HepG2 (cell line): ENCODE results near the gene ALB. TPM values are rescaled to one million over a fixed set of nuclear protein-coding genes. Genes with fewer than 3 reads are reported as not detected.

Source experiments
- ARID3A ChIP-seq: IDR thresholded peaks from 2 replicates; pipeline ENCODE4 v1.6.1; 2012; ENCODE audit warnings: low read depth, low read length, improper control_type of control experiment
- ARID5B ChIP-seq: IDR thresholded peaks from 2 replicates; pipeline ENCODE4 v1.4.0; 2020; ENCODE audit warnings: mild to moderate bottlenecking, missing genetic modification reagents
- ATF3 ChIP-seq: sonication (generic); formaldehyde crosslinking; IDR thresholded peaks from 2 replicates; pipeline ENCODE4 v1.4.0; 2020; ENCODE audit warnings: missing genetic modification reagents
- FOSL2 ChIP-seq: sonication (generic); formaldehyde crosslinking; IDR thresholded peaks from 2 replicates; pipeline ENCODE4 v1.4.0; 2020; ENCODE audit warnings: missing genetic modification reagents
- HDAC1 ChIP-seq: sonication (generic); formaldehyde crosslinking; IDR thresholded peaks from 2 replicates; pipeline ENCODE4 v1.5.1; 2020; ENCODE audit warnings: mild to moderate bottlenecking, missing genetic modification reagents
- HDAC6 ChIP-seq: fragments of 200-600 bp; sonication (generic); IDR thresholded peaks from 2 replicates; pipeline ENCODE4 v1.7.0; 2017; ENCODE audit warnings: mild to moderate bottlenecking, antibody characterized with exemption, low read length, low read depth
- HOXA7 ChIP-seq: sonication (generic); formaldehyde crosslinking; IDR thresholded peaks from 2 replicates; pipeline ENCODE4 v1.8.1; 2022; ENCODE audit warnings: mild to moderate bottlenecking, missing genetic modification reagents, moderate library complexity
- ISL2 ChIP-seq: sonication (generic); formaldehyde crosslinking; IDR thresholded peaks from 2 replicates; pipeline ENCODE4 v1.5.0; 2020; ENCODE audit warnings: missing genetic modification reagents
- KDM1A ChIP-seq: IDR thresholded peaks from 2 replicates; pipeline ENCODE4 v1.6.1; 2016; ENCODE audit warnings: missing compliant biosample characterization
- KLF9 ChIP-seq: IDR thresholded peaks from 2 replicates; pipeline ENCODE4 v1.6.1; 2016; ENCODE audit warnings: low read depth
- POLR2A ChIP-seq, 2 experiments: IDR thresholded peaks; 2 replicates each; pipeline ENCODE4 v1.6.1; 2011; ENCODE audit warnings: low read depth in 2 of 2, low read length in 2 of 2, mild to moderate bottlenecking in 1 of 2, moderate library complexity in 1 of 2; ENCODE audit not compliant: insufficient read depth in 1 of 2
- SRSF1 ChIP-seq: fragments of 200-400 bp; formaldehyde crosslinking; optimal IDR thresholded peaks from 2 replicates; pipeline ENCODE3; 2017; ENCODE audit warnings: mild to moderate bottlenecking, low read depth, low read length, moderate library complexity
- TGIF2 ChIP-seq: IDR thresholded peaks from 2 replicates; pipeline ENCODE4 v1.6.1; 2016; ENCODE audit warnings: control low read depth, missing compliant biosample characterization
- ZC3H4 ChIP-seq: sonication (generic); formaldehyde crosslinking; IDR thresholded peaks from 2 replicates; pipeline ENCODE4 v1.4.0; 2020; ENCODE audit warnings: missing genetic modification reagents, borderline replicate concordance
- ZFY ChIP-seq: sonication (generic); formaldehyde crosslinking; IDR thresholded peaks from 2 replicates; pipeline ENCODE4 v1.4.0; 2020; ENCODE audit warnings: missing genetic modification reagents
- ZNF562 ChIP-seq: sonication (generic); formaldehyde crosslinking; IDR thresholded peaks from 2 replicates; pipeline ENCODE4 v1.8.0; 2022; ENCODE audit warnings: missing genetic modification reagents, borderline replicate concordance
- ZNF615 ChIP-seq: sonication (generic); formaldehyde crosslinking; IDR thresholded peaks from 2 replicates; pipeline ENCODE4 v1.5.0; 2020; ENCODE audit warnings: mild to moderate bottlenecking, missing genetic modification reagents, borderline replicate concordance
- ZNF670 ChIP-seq: sonication (generic); formaldehyde crosslinking; IDR thresholded peaks from 2 replicates; pipeline ENCODE4 v1.8.0; 2022; ENCODE audit warnings: mild to moderate bottlenecking, missing genetic modification reagents, borderline replicate concordance
- ZNF720 ChIP-seq: sonication (generic); formaldehyde crosslinking; IDR thresholded peaks from 2 replicates; pipeline ENCODE4 v1.4.0; 2020; ENCODE audit warnings: missing genetic modification reagents
- ZSCAN30 ChIP-seq: sonication (generic); formaldehyde crosslinking; IDR thresholded peaks from 2 replicates; pipeline ENCODE4 v1.5.0; 2020; ENCODE audit warnings: mild to moderate bottlenecking, missing genetic modification reagents
- polyA plus RNA-seq, 8 experiments: library from polyadenylated mRNA; depleted of rRNA in 3 of 8; stranded (reverse) in 7 of 8; unstranded in 1 of 8; fragments of >200 nt; fragmentation: Illumina TruSeq in 4 of 8; extraction: Trizol in 4 of 8; gene quantifications; 2 replicates each; pipeline versions ENCODE4 v1.2.1 to v1.2.3, GENCODE V29; 2011 to 2016; ENCODE audit warnings: low read depth in 4 of 8, missing spikeins in 1 of 8, mixed read lengths in 1 of 8; ENCODE audit not compliant: insufficient read depth in 1 of 8
- total RNA-seq, 5 experiments: library from RNA; depleted of rRNA; stranded (reverse); fragments of >200 nt; fragmentation: Illumina TruSeq; extraction: Trizol; gene quantifications; 2 replicates each; pipeline ENCODE4 v1.2.3, GENCODE V29; 2016; ENCODE audit warnings: low read depth in 1 of 5
- TF ChIP-seq, protein P1 (sequence below): sonication (generic); formaldehyde crosslinking; IDR thresholded peaks from 2 replicates; pipeline ENCODE4 v1.5.0; 2020; ENCODE audit warnings: mild to moderate bottlenecking, missing genetic modification reagents, moderate library complexity
- TF ChIP-seq, protein P2 (sequence below): IDR thresholded peaks from 2 replicates; pipeline ENCODE4 v1.6.1; 2016; ENCODE audit warnings: low read depth
- TF ChIP-seq, protein P3 (sequence below): sonication (generic); formaldehyde crosslinking; IDR thresholded peaks from 2 replicates; pipeline ENCODE4 v1.5.0; 2020; ENCODE audit warnings: mild to moderate bottlenecking, low read depth, missing genetic modification reagents, borderline replicate concordance

The ALB gene
- total and polyA plus RNA-seq, 2 of the 13 experiments (the other 11 are each of a cell fraction or from before 2014, with no cell fraction given), result 22,259 to 22,625 TPM

DNA sequence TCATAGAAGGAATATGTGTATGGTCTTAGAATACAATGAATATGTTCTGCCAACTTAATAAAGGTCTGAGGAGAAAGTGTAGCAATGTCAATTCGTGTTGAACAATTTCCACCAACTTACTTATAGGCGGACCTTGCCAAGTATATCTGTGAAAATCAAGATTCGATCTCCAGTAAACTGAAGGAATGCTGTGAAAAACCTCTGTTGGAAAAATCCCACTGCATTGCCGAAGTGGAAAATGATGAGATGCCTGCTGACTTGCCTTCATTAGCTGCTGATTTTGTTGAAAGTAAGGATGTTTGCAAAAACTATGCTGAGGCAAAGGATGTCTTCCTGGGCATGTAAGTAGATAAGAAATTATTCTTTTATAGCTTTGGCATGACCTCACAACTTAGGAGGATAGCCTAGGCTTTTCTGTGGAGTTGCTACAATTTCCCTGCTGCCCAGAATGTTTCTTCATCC is 9.2 kb downstream of the ALB start (continued):
- TF ChIP-seq KDM1A (CRISPR knock-in tag) (no peak), HOXA7 (CRISPR knock-in tag) (no peak), KLF9 (CRISPR knock-in tag) (no peak), ARID3A (no peak), SRSF1 (no peak), ZNF562 (no peak), ISL2 (0 out of 2 replicates have a peak, but pooled peaks have one; percentile 25), POLR2A (IDR thresholded peaks at IDR 0.05; ENCODE audit: insufficient read depth in 1 of 2, low read depth in 2 of 2, low read length in 2 of 2) (peak in 1 of 2 experiments; percentile 52; a peak in 3 of 4 replicates), ATF3 (CRISPR knock-in tag) (no peak), TGIF2 (no peak), HDAC6 (no peak), ZNF670 (peak; percentile 63; the same call in 1 of the 2 replicates), ZNF720 (CRISPR knock-in tag) (no peak), FOSL2 (CRISPR knock-in tag) (no peak), ZFY (CRISPR knock-in tag) (peak; percentile 28; the same call in 1 of the 2 replicates), ZNF615 (CRISPR knock-in tag) (no peak), ZSCAN30 (CRISPR knock-in tag) (no peak), ARID5B (CRISPR knock-in tag) (peak; percentile 19; the same call in 1 of the 2 replicates), ZC3H4 (CRISPR knock-in tag) (no peak), HDAC1 (CRISPR knock-in tag) (no peak)
- TF ChIP-seq, protein P1, sequence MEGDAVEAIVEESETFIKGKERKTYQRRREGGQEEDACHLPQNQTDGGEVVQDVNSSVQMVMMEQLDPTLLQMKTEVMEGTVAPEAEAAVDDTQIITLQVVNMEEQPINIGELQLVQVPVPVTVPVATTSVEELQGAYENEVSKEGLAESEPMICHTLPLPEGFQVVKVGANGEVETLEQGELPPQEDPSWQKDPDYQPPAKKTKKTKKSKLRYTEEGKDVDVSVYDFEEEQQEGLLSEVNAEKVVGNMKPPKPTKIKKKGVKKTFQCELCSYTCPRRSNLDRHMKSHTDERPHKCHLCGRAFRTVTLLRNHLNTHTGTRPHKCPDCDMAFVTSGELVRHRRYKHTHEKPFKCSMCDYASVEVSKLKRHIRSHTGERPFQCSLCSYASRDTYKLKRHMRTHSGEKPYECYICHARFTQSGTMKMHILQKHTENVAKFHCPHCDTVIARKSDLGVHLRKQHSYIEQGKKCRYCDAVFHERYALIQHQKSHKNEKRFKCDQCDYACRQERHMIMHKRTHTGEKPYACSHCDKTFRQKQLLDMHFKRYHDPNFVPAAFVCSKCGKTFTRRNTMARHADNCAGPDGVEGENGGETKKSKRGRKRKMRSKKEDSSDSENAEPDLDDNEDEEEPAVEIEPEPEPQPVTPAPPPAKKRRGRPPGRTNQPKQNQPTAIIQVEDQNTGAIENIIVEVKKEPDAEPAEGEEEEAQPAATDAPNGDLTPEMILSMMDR (CRISPR knock-in tag), result no peak
- TF ChIP-seq, protein P2, sequence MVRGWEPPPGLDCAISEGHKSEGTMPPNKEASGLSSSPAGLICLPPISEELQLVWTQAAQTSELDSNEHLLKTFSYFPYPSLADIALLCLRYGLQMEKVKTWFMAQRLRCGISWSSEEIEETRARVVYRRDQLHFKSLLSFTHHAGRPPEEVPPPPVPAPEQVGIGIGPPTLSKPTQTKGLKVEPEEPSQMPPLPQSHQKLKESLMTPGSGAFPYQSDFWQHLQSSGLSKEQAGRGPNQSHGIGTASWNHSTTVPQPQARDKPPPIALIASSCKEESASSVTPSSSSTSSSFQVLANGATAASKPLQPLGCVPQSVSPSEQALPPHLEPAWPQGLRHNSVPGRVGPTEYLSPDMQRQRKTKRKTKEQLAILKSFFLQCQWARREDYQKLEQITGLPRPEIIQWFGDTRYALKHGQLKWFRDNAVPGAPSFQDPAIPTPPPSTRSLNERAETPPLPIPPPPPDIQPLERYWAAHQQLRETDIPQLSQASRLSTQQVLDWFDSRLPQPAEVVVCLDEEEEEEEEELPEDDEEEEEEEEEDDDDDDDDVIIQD (CRISPR knock-in tag), result no peak
- TF ChIP-seq, protein P3, sequence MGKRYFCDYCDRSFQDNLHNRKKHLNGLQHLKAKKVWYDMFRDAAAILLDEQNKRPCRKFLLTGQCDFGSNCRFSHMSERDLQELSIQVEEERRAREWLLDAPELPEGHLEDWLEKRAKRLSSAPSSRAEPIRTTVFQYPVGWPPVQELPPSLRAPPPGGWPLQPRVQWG (CRISPR knock-in tag), result no peak
